Gastroesophageal sphincter (tissue), 3 donors: Measurements from ENCODE around the gene AHI1.

ENCODE experiments used
- POLR2A ChIP-seq, 2 donors: fragments of 450-650 bp; IDR thresholded peaks; one replicate each; pipeline ENCODE4 v1.6.1; 2017; ENCODE audit warnings: antibody characterized with exemption in 2 of 2, mild to moderate bottlenecking in 2 of 2, moderate library complexity in 1 of 2
- TF ChIP-seq, protein P1 (sequence below), 4 experiments: fragments of 200-600 bp in 2 of 4; fragments of 450-650 bp in 2 of 4; sonication (generic) in 1 of 4; IDR thresholded peaks; one replicate each; pipeline ENCODE4 v1.5.1; 2017 to 2019; ENCODE audit warnings: antibody characterized with exemption in 4 of 4, mild to moderate bottlenecking in 2 of 4, moderate library complexity in 2 of 4

DNA sequence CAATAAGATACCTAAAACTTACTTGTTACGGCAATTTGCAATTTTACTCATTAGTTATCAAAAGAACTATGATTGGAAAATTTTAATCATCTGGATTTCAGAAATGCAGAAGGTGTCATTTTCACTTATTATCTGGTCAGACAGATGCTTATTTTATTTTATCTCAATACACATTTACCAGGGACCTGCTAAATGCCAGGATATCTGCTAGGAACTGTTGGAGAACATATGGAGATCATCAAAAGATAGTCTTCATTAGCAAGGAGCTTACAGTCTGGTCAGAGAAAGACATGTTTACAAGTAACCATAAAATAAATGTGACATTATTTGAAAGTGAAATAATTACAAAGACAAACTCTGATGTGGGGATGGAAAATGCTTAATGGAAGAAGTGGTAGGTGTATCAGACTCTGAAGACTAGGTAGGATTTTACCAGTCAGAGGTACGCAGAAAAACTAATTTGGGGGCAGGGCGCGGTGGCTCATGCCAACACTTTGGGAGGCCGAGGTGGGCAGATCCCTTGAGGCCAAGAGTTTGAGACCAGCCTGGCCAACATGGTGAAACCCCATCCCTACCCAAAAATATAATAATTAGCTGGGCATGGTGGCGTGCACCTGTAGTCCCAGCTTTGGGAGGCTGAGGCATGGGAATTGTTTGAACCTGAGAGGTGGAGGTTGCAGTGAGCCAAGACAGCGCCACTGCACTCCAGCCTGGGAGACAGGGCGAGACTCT, 178.6 kb downstream of the AHI1 start:
- TF ChIP-seq, protein P1, sequence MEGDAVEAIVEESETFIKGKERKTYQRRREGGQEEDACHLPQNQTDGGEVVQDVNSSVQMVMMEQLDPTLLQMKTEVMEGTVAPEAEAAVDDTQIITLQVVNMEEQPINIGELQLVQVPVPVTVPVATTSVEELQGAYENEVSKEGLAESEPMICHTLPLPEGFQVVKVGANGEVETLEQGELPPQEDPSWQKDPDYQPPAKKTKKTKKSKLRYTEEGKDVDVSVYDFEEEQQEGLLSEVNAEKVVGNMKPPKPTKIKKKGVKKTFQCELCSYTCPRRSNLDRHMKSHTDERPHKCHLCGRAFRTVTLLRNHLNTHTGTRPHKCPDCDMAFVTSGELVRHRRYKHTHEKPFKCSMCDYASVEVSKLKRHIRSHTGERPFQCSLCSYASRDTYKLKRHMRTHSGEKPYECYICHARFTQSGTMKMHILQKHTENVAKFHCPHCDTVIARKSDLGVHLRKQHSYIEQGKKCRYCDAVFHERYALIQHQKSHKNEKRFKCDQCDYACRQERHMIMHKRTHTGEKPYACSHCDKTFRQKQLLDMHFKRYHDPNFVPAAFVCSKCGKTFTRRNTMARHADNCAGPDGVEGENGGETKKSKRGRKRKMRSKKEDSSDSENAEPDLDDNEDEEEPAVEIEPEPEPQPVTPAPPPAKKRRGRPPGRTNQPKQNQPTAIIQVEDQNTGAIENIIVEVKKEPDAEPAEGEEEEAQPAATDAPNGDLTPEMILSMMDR (IDR thresholded peaks at IDR 0.05), result no peak
- TF ChIP-seq POLR2A (IDR thresholded peaks at IDR 0.05), result no peak
